ELF-1 (cell line): Measurements from ENCODE around the gene FBXL16.

ENCODE experiments used
- DNase-seq: peaks from one replicate; pipeline ENCODE4 v3.0.0-alpha.2; 2016; ENCODE audit warnings: low read depth, low spot score

The FBXL16 gene

GRCh38 chr16:662597-662996 lies 43.0 kb downstream of the FBXL16 start:
- no peak for DNase-seq

- DNase-seq, result no peak
These were observed 43.5 kb downstream of the FBXL16 start for GRCh38 chr16:662095-662494.

- DNase-seq, result no peak
These were observed 44.3 kb downstream of the FBXL16 start for GRCh38 chr16:661184-661821.

- DNase-seq, result peak; percentile 93
These were observed 45.0 kb downstream of the FBXL16 start for GRCh38 chr16:660459-661183.

GRCh38 chr16:660132-660458 lies 45.5 kb downstream of the FBXL16 start:
- DNase-seq, result no peak

- DNase-seq, result no peak
These were observed 46.0 kb downstream of the FBXL16 start for GRCh38 chr16:659618-660017.

GRCh38 chr16:658679-659571 lies 46.7 kb downstream of the FBXL16 start:
- no peak for DNase-seq

GRCh38 chr16:657487-657886 lies 48.1 kb downstream of the FBXL16 start:
- DNase-seq, result no peak

GRCh38 chr16:654034-654433 lies 51.6 kb downstream of the FBXL16 start:
- DNase-seq, result no peak

GRCh38 chr16:652454-653305 lies 52.9 kb downstream of the FBXL16 start:
- no peak for DNase-seq

- DNase-seq, result no peak
These were observed 53.8 kb downstream of the FBXL16 start for GRCh38 chr16:651844-652243.

- no peak for DNase-seq
These were observed 56.0 kb downstream of the FBXL16 start for GRCh38 chr16:649631-650030.

- DNase-seq, result peak; percentile 96
These were observed 56.6 kb downstream of the FBXL16 start, which contains the start of gene WDR90 for GRCh38 chr16:648781-649589. Gene WDR90 (plus strand): TSS chr16:649365. CDS start chr16:649417, 52 bp downstream.

- no peak for DNase-seq
These were observed 57.4 kb downstream of the FBXL16 start for GRCh38 chr16:648071-648780.

GRCh38 chr16:647173-647902 lies 58.3 kb downstream of the FBXL16 start:
- no peak for DNase-seq

GRCh38 chr16:646679-647172 lies 58.9 kb downstream of the FBXL16 start:
- no peak for DNase-seq

- DNase-seq, result no peak
These were observed 59.5 kb downstream of the FBXL16 start for GRCh38 chr16:645852-646678.

- no peak for DNase-seq
These were observed 61.0 kb downstream of the FBXL16 start for GRCh38 chr16:644556-644955.
